HCT116 (cell line): ENCODE results near the gene OPCML. TPM values are rescaled to one million over a fixed set of nuclear protein-coding genes. Genes with fewer than 3 reads are reported as not detected.

Experiments
- ATAC-seq: fragments of 200-7000 bp; cut with Tn5 transposase; 2 replicates; pipeline ENCODE4 v1.9.1; 2020; ENCODE audit warnings: mild to moderate bottlenecking, moderate library complexity
- BruUV-seq: library from RNA; stranded (reverse); fragments of 400-500 nt; replicated peaks from 2 replicates; lab custom pipeline; 2021; lab: Mats Ljungman, UMichigan
- CTCF ChIA-PET: fragments of 300-600 bp; sonication (Branson Sonifier 250); formaldehyde crosslinking; loops from one replicate; lab custom pipeline; 2021; ENCODE audit warnings: antibody characterized with exemption; lab: Charles Lee
- POLR2A ChIA-PET: fragments of 300-600, 350-600 bp; sonication (Branson Sonifier 250); formaldehyde crosslinking; loops from one replicate; lab custom pipeline; 2021; ENCODE audit warnings: antibody characterized with exemption; lab: Charles Lee
- RAD21 ChIA-PET, 2 experiments: fragments of 300-600 bp; sonication (Branson Sonifier 250); formaldehyde crosslinking; loops; one replicate each; lab custom pipeline; 2023; ENCODE audit warnings: low total read pairs in 2 of 2; ENCODE audit not compliant: uncharacterized antibody in 2 of 2, unreplicated experiment in 2 of 2, low non-redundant PET in 1 of 2; lab: Charles Lee
- DNase-seq: peaks from one replicate; pipeline ENCODE4 v3.0.0-alpha.2; 2010; ENCODE audit warnings: low read depth, low spot score
- H2AFZ ChIP-seq: fragments of 200-600 bp; shearing (Covaris generic), sonication (generic); 2 replicates; pipeline ENCODE4 v1.6.1; 2017; ENCODE audit warnings: low read depth, mixed run types, mixed read lengths, antibody characterized with exemption, low read length; ENCODE audit not compliant: poor library complexity, severe bottlenecking
- H3K27ac ChIP-seq: 2 replicates; pipeline ENCODE4 v1.5.1; 2012; ENCODE audit warnings: low read depth, low read length
- H3K27me3 ChIP-seq: fragments of 200-600 bp; sonication (generic); 2 replicates; pipeline ENCODE4 v1.6.1; 2016; ENCODE audit warnings: mixed run types, low read length, mixed read lengths; ENCODE audit not compliant: insufficient read depth
- H3K36me3 ChIP-seq, 2 experiments: fragments of 200-500 bp in 1 of 2; fragments of 200-600 bp in 1 of 2; sonication (Bioruptor generic) in 1 of 2; sonication (generic) in 1 of 2; 2 replicates each; pipeline versions ENCODE4 v1.5.1 to v1.6.1; 2014 to 2016; ENCODE audit warnings: low read length in 2 of 2, inconsistent platforms in 1 of 2, mixed read lengths in 1 of 2, mixed run types in 1 of 2; ENCODE audit not compliant: insufficient read depth in 2 of 2, control insufficient read depth in 1 of 2
- H3K4me1 ChIP-seq, 2 experiments: fragments of 200-600 bp in 1 of 2; sonication (generic) in 1 of 2; 2 replicates each; pipeline versions ENCODE4 v1.5.1 to v1.6.1; 2012 to 2017; ENCODE audit warnings: low read length in 2 of 2, inconsistent platforms in 1 of 2, mild to moderate bottlenecking in 1 of 2, mixed read lengths in 1 of 2, mixed run types in 1 of 2, moderate library complexity in 1 of 2; ENCODE audit not compliant: insufficient read depth in 2 of 2, control insufficient read depth in 1 of 2
- H3K4me2 ChIP-seq: fragments of 200-600 bp; sonication (generic); 2 replicates; pipeline ENCODE4 v1.6.1; 2017; ENCODE audit warnings: mixed run types, low read length, mixed read lengths
- H3K4me3 ChIP-seq, 2 experiments: fragments of 200-600 bp in 1 of 2; sonication (generic) in 1 of 2; replicated peaks in 1 of 2; 2 replicates each; pipeline ENCODE4 v1.5.1; 2011 to 2016; ENCODE audit warnings: low read length in 2 of 2, control low read depth in 1 of 2, low read depth in 1 of 2, mild to moderate bottlenecking in 1 of 2, mixed read lengths in 1 of 2, mixed run types in 1 of 2
- H3K79me2 ChIP-seq: fragments of 200-600 bp; sonication (generic); 2 replicates; pipeline ENCODE4 v1.6.1; 2017; ENCODE audit warnings: mild to moderate bottlenecking, mixed run types, low read length, moderate library complexity, mixed read lengths; ENCODE audit not compliant: insufficient read depth
- H3K9ac ChIP-seq: fragments of 200-600 bp; sonication (generic); 2 replicates; pipeline ENCODE4 v1.6.1; 2016; ENCODE audit warnings: low read length, mixed read lengths
- H3K9me2 ChIP-seq: fragments of 200-600 bp; sonication (generic), shearing (Covaris generic); 2 replicates; pipeline ENCODE4 v1.6.1; 2017; ENCODE audit warnings: mixed run types, mild to moderate bottlenecking, moderate library complexity; ENCODE audit not compliant: insufficient read depth
- H3K9me3 ChIP-seq, 2 experiments: fragments of 200-500 bp in 1 of 2; fragments of 200-600 bp in 1 of 2; sonication (Bioruptor generic) in 1 of 2; sonication (generic) in 1 of 2; 2 replicates each; pipeline ENCODE4 v1.6.1; 2014 to 2017; ENCODE audit warnings: low read length in 2 of 2, mixed read lengths in 2 of 2, inconsistent platforms in 1 of 2, low read depth in 1 of 2, mild to moderate bottlenecking in 1 of 2, mixed run types in 1 of 2, moderate library complexity in 1 of 2; ENCODE audit not compliant: control insufficient read depth in 1 of 2, insufficient read depth in 1 of 2
- H4K20me1 ChIP-seq: fragments of 200-600 bp; sonication (generic), shearing (Covaris generic); 2 replicates; pipeline ENCODE4 v1.6.1; 2017; ENCODE audit warnings: mixed run types, mild to moderate bottlenecking, moderate library complexity; ENCODE audit not compliant: insufficient read depth
- CEBPB ChIP-seq: IDR thresholded peaks from 2 replicates; pipeline ENCODE4 v1.6.1; 2012; ENCODE audit warnings: low read depth
- EGR1 ChIP-seq: IDR thresholded peaks from 2 replicates; pipeline ENCODE4 v1.6.1; 2012; ENCODE audit warnings: low read depth
- ELF1 ChIP-seq: IDR thresholded peaks from 2 replicates; pipeline ENCODE4 v1.6.1; 2012; ENCODE audit warnings: low read depth, borderline replicate concordance
- EZH2 ChIP-seq: fragments of 200-600 bp; sonication (generic); IDR thresholded peaks from 2 replicates; pipeline ENCODE4 v1.6.1; 2017; ENCODE audit warnings: antibody characterized with exemption, mixed run types
- EZH2phosphoT487 ChIP-seq: fragments of 200-600 bp; IDR thresholded peaks from 2 replicates; pipeline ENCODE4 v1.6.1; 2018; ENCODE audit warnings: antibody characterized with exemption, borderline replicate concordance
- FOSL1 ChIP-seq: IDR thresholded peaks from 2 replicates; pipeline ENCODE4 v1.6.1; 2012; ENCODE audit warnings: low read depth
- JUND ChIP-seq: IDR thresholded peaks from 2 replicates; pipeline ENCODE4 v1.6.1; 2012
- POLR2A ChIP-seq: IDR thresholded peaks from 2 replicates; pipeline ENCODE4 v1.7.0; 2011; ENCODE audit warnings: borderline replicate concordance; ENCODE audit not compliant: insufficient read depth, insufficient read length; ENCODE audit errors: extremely low read depth
- SIN3A ChIP-seq: IDR thresholded peaks from 2 replicates; pipeline ENCODE4 v1.6.1; 2012; ENCODE audit warnings: low read depth
- SP1 ChIP-seq: IDR thresholded peaks from 2 replicates; pipeline ENCODE4 v1.6.1; 2012; ENCODE audit warnings: low read depth
- SRF ChIP-seq: IDR thresholded peaks from 2 replicates; pipeline ENCODE4 v1.6.1; 2012; ENCODE audit warnings: low read depth
- TCF7L2 ChIP-seq: IDR thresholded peaks from 2 replicates; pipeline ENCODE4 v1.7.0; 2011; ENCODE audit warnings: borderline replicate concordance, inconsistent platforms; ENCODE audit not compliant: insufficient read depth, insufficient read length; ENCODE audit errors: extremely low read depth
- YY1 ChIP-seq: IDR thresholded peaks from 2 replicates; pipeline ENCODE4 v1.6.1; 2011; ENCODE audit warnings: low read length, low read depth, moderate library complexity, mild to moderate bottlenecking; ENCODE audit not compliant: insufficient replicate concordance; ENCODE audit errors: extremely low read depth
- ZFX ChIP-seq: fragments of 450-650 bp; IDR thresholded peaks from 2 replicates; pipeline ENCODE4 v1.6.1; 2017
- ZNF274 ChIP-seq: fragments of 200-500 bp; sonication (Bioruptor generic); IDR thresholded peaks from 2 replicates; pipeline ENCODE4 v1.6.1; 2014; ENCODE audit warnings: mild to moderate bottlenecking, low read depth, low read length, inconsistent platforms
- intact Hi-C: fragments of 100-400 bp; cut with micrococcal nuclease; formaldehyde crosslinking; loops from 2 replicates; pipeline ENCODE4 v1.10.0; 2022
- total RNA-seq: library from RNA; stranded (reverse); gene quantifications from one replicate; pipeline ENCODE4 v1.2.1, GENCODE V29; 2021; ENCODE audit not compliant: unreplicated experiment
- TF ChIP-seq, protein P1 (sequence below), 3 experiments: fragments of 200-600 bp in 1 of 3; sonication (generic) in 1 of 3; IDR thresholded peaks in 2 of 3; conservative IDR thresholded peaks in 1 of 3; 2 replicates each; pipeline ENCODE4 v1.5.1; 2012 to 2017; ENCODE audit warnings: low read depth in 2 of 3, low read length in 2 of 3, antibody characterized with exemption in 1 of 3, borderline replicate concordance in 1 of 3, control low read depth in 1 of 3, mild to moderate bottlenecking in 1 of 3, mixed read lengths in 1 of 3, mixed run types in 1 of 3, moderate library complexity in 1 of 3; ENCODE audit not compliant: insufficient read depth in 1 of 3
- TF ChIP-seq, protein P2 (sequence below): IDR thresholded peaks from 2 replicates; pipeline ENCODE4 v1.6.1; 2012
- TF ChIP-seq, protein P3 (sequence below): IDR thresholded peaks from 2 replicates; pipeline ENCODE4 v1.6.1; 2011; ENCODE audit warnings: mild to moderate bottlenecking, low read length, moderate library complexity; ENCODE audit not compliant: insufficient replicate concordance; ENCODE audit errors: extremely low read depth

Gene OPCML
- total RNA-seq, 1 experiment from 2014 or later = not detected

DNA sequence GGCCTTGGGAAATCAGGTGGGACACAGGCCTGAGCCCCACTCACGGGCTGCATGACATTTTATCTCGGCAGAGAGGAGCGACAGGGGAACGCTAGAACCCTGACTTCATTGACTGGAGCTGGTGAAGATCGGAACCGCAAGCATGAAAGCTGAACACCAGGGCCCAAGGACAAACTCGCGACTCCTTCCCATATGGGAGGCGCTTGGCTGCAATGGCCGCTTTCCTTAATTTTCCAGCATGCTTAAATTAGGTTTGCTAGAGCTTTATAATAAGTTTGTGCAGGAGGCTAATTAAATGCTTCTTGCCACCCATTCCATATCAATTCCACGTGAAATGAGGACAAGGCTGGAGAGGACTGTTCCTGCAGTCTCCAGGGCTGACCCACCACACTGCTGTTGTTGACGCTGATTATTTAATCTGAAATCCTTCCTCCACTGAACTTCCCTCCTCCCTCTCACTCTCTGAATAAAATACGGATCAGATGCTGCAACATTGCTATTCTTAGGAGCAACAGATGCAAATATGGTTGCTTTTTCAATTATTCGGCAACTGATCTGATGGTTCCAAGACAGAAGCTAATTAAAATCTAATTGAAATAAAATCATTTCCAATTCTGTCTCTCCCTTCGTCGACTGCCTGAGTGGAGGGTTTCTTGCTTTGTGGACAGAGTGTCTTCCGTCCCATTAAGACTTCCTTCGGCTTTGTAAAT is 692.9 kb downstream of the OPCML start:
- CTCF ChIA-PET = no interaction called here
- no peak overlapping the region for H3K27ac ChIP-seq
- no peaks in the 10 kb centered on the region for H3K9me2 ChIP-seq
- H3K9ac ChIP-seq = no peak overlapping the region
- H3K4me3 ChIP-seq = no peak overlapping the region
- TF ChIP-seq YY1 (no peak), CEBPB (no peak), SP1 (no peak), EGR1 (no peak), EZH2phosphoT487 (no peak), POLR2A (no peak), EZH2 (no peak), ZFX (no peak), FOSL1 (no peak), SIN3A (no peak), TCF7L2 (no peak), ELF1 (no peak), ZNF274 (no peak), SRF (no peak), JUND (no peak)
- TF ChIP-seq, protein P1, sequence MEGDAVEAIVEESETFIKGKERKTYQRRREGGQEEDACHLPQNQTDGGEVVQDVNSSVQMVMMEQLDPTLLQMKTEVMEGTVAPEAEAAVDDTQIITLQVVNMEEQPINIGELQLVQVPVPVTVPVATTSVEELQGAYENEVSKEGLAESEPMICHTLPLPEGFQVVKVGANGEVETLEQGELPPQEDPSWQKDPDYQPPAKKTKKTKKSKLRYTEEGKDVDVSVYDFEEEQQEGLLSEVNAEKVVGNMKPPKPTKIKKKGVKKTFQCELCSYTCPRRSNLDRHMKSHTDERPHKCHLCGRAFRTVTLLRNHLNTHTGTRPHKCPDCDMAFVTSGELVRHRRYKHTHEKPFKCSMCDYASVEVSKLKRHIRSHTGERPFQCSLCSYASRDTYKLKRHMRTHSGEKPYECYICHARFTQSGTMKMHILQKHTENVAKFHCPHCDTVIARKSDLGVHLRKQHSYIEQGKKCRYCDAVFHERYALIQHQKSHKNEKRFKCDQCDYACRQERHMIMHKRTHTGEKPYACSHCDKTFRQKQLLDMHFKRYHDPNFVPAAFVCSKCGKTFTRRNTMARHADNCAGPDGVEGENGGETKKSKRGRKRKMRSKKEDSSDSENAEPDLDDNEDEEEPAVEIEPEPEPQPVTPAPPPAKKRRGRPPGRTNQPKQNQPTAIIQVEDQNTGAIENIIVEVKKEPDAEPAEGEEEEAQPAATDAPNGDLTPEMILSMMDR (IDR thresholded peaks at IDR 0.05 in 2 of 3, conservative IDR thresholded peaks at IDR 0.05 in 1 of 3; ENCODE audit: borderline replicate concordance in 1 of 3, insufficient read depth in 1 of 3, low read depth in 2 of 3, low read length in 2 of 3) = no peak
- TF ChIP-seq, protein P2, sequence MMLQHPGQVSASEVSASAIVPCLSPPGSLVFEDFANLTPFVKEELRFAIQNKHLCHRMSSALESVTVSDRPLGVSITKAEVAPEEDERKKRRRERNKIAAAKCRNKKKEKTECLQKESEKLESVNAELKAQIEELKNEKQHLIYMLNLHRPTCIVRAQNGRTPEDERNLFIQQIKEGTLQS = no peak
- TF ChIP-seq, protein P3, sequence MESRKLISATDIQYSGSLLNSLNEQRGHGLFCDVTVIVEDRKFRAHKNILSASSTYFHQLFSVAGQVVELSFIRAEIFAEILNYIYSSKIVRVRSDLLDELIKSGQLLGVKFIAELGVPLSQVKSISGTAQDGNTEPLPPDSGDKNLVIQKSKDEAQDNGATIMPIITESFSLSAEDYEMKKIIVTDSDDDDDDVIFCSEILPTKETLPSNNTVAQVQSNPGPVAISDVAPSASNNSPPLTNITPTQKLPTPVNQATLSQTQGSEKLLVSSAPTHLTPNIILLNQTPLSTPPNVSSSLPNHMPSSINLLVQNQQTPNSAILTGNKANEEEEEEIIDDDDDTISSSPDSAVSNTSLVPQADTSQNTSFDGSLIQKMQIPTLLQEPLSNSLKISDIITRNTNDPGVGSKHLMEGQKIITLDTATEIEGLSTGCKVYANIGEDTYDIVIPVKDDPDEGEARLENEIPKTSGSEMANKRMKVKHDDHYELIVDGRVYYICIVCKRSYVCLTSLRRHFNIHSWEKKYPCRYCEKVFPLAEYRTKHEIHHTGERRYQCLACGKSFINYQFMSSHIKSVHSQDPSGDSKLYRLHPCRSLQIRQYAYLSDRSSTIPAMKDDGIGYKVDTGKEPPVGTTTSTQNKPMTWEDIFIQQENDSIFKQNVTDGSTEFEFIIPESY = no peak
- TF ChIP-seq, all 23 proteins: peak for 0
- H3K36me3 ChIP-seq = no peaks in the 10 kb centered on the region
- intact Hi-C loops = no loop called here
- no peak for DNase-seq
- H3K27me3 ChIP-seq = no peaks in the 10 kb centered on the region
- H2AFZ ChIP-seq = no peak overlapping the region
- no peaks in the 10 kb centered on the region for H4K20me1 ChIP-seq
- ChIA-PET RAD21 (no interaction called here), POLR2A (no interaction called here)
- BruUV-seq = no TSS peak
- peaks cover 0 to 24% of the 10 kb centered on the region in 2 experiments; a peak in 2 of 4 replicates for H3K9me3 ChIP-seq
- no peaks in the 10 kb centered on the region for H3K4me1 ChIP-seq
- H3K79me2 ChIP-seq = no peaks in the 10 kb centered on the region
- ATAC-seq = no peak
- no peak overlapping the region for H3K4me2 ChIP-seq
